Ovary (tissue), 3 donors: ENCODE data around the gene SLC25A30.

Source experiments
- CTCF ChIP-seq, 3 donors: fragments of 450-650 bp in 2 of 3; fragments of 200-600 bp in 1 of 3; IDR thresholded peaks; one replicate each; pipeline versions ENCODE4 v1.5.1 to v1.8.0; 2016 to 2022; ENCODE audit warnings: antibody characterized with exemption in 3 of 3, mild to moderate bottlenecking in 1 of 3
- POLR2A ChIP-seq: fragments of 450-650 bp; IDR thresholded peaks from one replicate; pipeline ENCODE4 v1.6.1; 2017; ENCODE audit warnings: antibody characterized with exemption, mild to moderate bottlenecking, moderate library complexity
- donor health status: DM: no; HTN: no; CAD: no.

GRCh38 chr13:45446181-45446580, 28.0 kb upstream of the SLC25A30 start:
- TF ChIP-seq CTCF (IDR thresholded peaks at IDR 0.05) (no peak), POLR2A (no peak)
